ENCODE data around the gene CCDC63. TPM values are rescaled to one million over a fixed set of nuclear protein-coding genes. Genes with fewer than 3 reads are reported as not detected.

The CCDC63 gene
- total RNA-seq, 1 experiment from 2014 or later = 0.98 TPM

- peaks cover 39% of the 10 kb centered on the region for H3K36me3 Mint-ChIP-seq
- no peak overlapping the region for H3K4me3 Mint-ChIP-seq
- H3K27me3 Mint-ChIP-seq (ENCODE audit: low read depth) = peaks cover 14% of the 10 kb centered on the region
- H3K27ac Mint-ChIP-seq = no peak overlapping the region
- no peak for DNase-seq (ENCODE audit: low spot score)
- no peak for ATAC-seq
- peaks cover 17% of the 10 kb centered on the region for H3K9me3 Mint-ChIP-seq
- peaks cover 38% of the 10 kb centered on the region for H3K4me1 Mint-ChIP-seq
- POLR2A ChIA-PET = no interaction called here
- TF ChIP-seq PRRX2 (CRISPR knock-in tag; IDR thresholded peaks at IDR 0.05) (no peak), ZNF512 (CRISPR knock-in tag; IDR thresholded peaks at IDR 0.05; ENCODE audit: borderline replicate concordance) (no peak), ZNF263 (CRISPR knock-in tag; IDR thresholded peaks at IDR 0.05; ENCODE audit: low read depth) (no peak), JAZF1 (CRISPR knock-in tag; IDR thresholded peaks at IDR 0.05) (no peak), GABPB1 (CRISPR knock-in tag; IDR thresholded peaks at IDR 0.05) (no peak), FOXP1 (CRISPR knock-in tag; IDR thresholded peaks at IDR 0.05; ENCODE audit: borderline replicate concordance) (no peak), ZNF281 (CRISPR knock-in tag; IDR thresholded peaks at IDR 0.05) (no peak), ZNF317 (CRISPR knock-in tag; IDR thresholded peaks at IDR 0.05; ENCODE audit: borderline replicate concordance, low read depth) (no peak), ZNF396 (CRISPR knock-in tag; IDR thresholded peaks at IDR 0.05; ENCODE audit: borderline replicate concordance) (no peak), SMAD4 (CRISPR knock-in tag; IDR thresholded peaks at IDR 0.05) (no peak), NFATC4 (CRISPR knock-in tag; IDR thresholded peaks at IDR 0.05) (no peak), TP53 (CRISPR knock-in tag; IDR thresholded peaks at IDR 0.05) (no peak), HMGA2 (CRISPR knock-in tag; IDR thresholded peaks at IDR 0.05) (no peak), CDX4 (CRISPR knock-in tag; IDR thresholded peaks at IDR 0.05; ENCODE audit: borderline replicate concordance) (no peak)
- CTCF ChIA-PET = interaction anchor here (0.5 to 2.4 kb wide), 5 partner anchors 9 to 358 kb away, joined by 3 to 8 read pairs (median 6); no protein-coding TSS in a partner anchor
Measured at GRCh38 chr12:110940933-110941332, 94.1 kb downstream of the CCDC63 start.

- ChIA-PET CTCF (interaction anchor here (0.5 to 2.4 kb wide), 5 partner anchors 10 to 357 kb away, joined by 3 to 8 read pairs (median 6); no protein-coding TSS in a partner anchor), POLR2A (no interaction called here)
- Mint-ChIP-seq H3K36me3 (peaks cover 44% of the 10 kb centered on the region), H3K4me3 (no peak overlapping the region), H3K4me1 (peaks cover 34% of the 10 kb centered on the region), H3K27me3 (ENCODE audit: low read depth) (peaks cover 14% of the 10 kb centered on the region), H3K9me3 (peaks cover 22% of the 10 kb centered on the region), H3K27ac (no peak overlapping the region)
- DNase-seq (ENCODE audit: low spot score) (no peak), ATAC-seq (no peak)
- TF ChIP-seq EMX1 (CRISPR knock-in tag; IDR thresholded peaks at IDR 0.05) = no peak
- TF ChIP-seq ATF6 (CRISPR knock-in tag; IDR thresholded peaks at IDR 0.05) = no peak
- TF ChIP-seq STAT6 (CRISPR knock-in tag; conservative IDR thresholded peaks at IDR 0.05; ENCODE audit: low read depth) = no peak
- TF ChIP-seq ZMAT4 (CRISPR knock-in tag; IDR thresholded peaks at IDR 0.05) = no peak
- TF ChIP-seq MXD4 (CRISPR knock-in tag; IDR thresholded peaks at IDR 0.05; ENCODE audit: borderline replicate concordance) = no peak
- no peak for TF ChIP-seq NFYB (CRISPR knock-in tag; conservative IDR thresholded peaks at IDR 0.05; ENCODE audit: low read depth)
Measured at GRCh38 chr12:110941391-110941790, 94.6 kb downstream of the CCDC63 start.
